Kidney (tissue), 14 donors: ENCODE results near the gene TRERF1. TPM values are rescaled to one million over a fixed set of nuclear protein-coding genes. Genes with fewer than 3 reads are reported as not detected.

Experiments
- DNase-seq, 5 donors: peaks; one replicate each; pipeline ENCODE4 v3.0.0-alpha.2; 2013 to 2020
- FAIRE-seq: peaks from 2 replicates; lab custom pipeline; 2012; peaks lifted over from hg19 to GRCh38; lab: Jason Lieb, UNC
- H3K27ac ChIP-seq, 2 donors: one replicate each; pipeline ENCODE4 v1.7.0; 2013; ENCODE audit warnings: low read depth in 2 of 2, low read length in 2 of 2, inconsistent platforms in 1 of 2
- H3K27me3 ChIP-seq: one replicate; pipeline ENCODE4 v1.7.1; 2013; ENCODE audit warnings: low read length, inconsistent platforms; ENCODE audit not compliant: control insufficient read depth, insufficient read depth
- H3K36me3 ChIP-seq, 3 donors: one replicate each; pipeline versions ENCODE4 v1.7.0 to v1.7.1; 2013; ENCODE audit warnings: low read length in 3 of 3, control low read depth in 1 of 3, inconsistent platforms in 1 of 3; ENCODE audit not compliant: insufficient read depth in 3 of 3, control insufficient read depth in 2 of 3
- H3K4me1 ChIP-seq, 3 donors: one replicate each; pipeline versions ENCODE4 v1.7.0 to v1.7.1; 2013; ENCODE audit warnings: low read length in 3 of 3, inconsistent platforms in 1 of 3, low read depth in 1 of 3; ENCODE audit not compliant: control insufficient read depth in 2 of 3, insufficient read depth in 2 of 3
- H3K4me3 ChIP-seq, 3 donors: one replicate each; pipeline versions ENCODE4 v1.7.0 to v1.8.1; 2013; ENCODE audit warnings: low read length in 3 of 3, control low read depth in 1 of 3, inconsistent platforms in 1 of 3
- H3K9ac ChIP-seq, 3 donors: one replicate each; pipeline versions ENCODE4 v1.7.0 to v1.7.1; 2013; ENCODE audit warnings: low read length in 3 of 3, control low read depth in 1 of 3, inconsistent platforms in 1 of 3
- H3K9me3 ChIP-seq, 3 donors: one replicate each; pipeline versions ENCODE4 v1.7.0 to v1.7.1; 2013; ENCODE audit warnings: low read length in 3 of 3, control low read depth in 1 of 3, inconsistent platforms in 1 of 3; ENCODE audit not compliant: control insufficient read depth in 2 of 3, insufficient read depth in 1 of 3
- CTCF ChIP-seq: IDR thresholded peaks from 3 replicates; pipeline ENCODE4 v1.5.1; 2012; ENCODE audit warnings: mild to moderate bottlenecking, moderate library complexity, borderline replicate concordance; ENCODE audit not compliant: insufficient read depth; ENCODE audit errors: extremely low read depth
- intact Hi-C: fragments of 100-400 bp; cut with DNase I; formaldehyde crosslinking; loops from one replicate; pipeline ENCODE4 v1.11.1; 2022
- polyA plus RNA-seq: library from polyadenylated mRNA; stranded (reverse); fragments of 350-450 nt; fragmentation: Illumina TruSeq; extraction: RNeasy Lipid Tissue Mini Kit (QIAGEN cat#74804); gene quantifications from one replicate; pipeline ENCODE4 v1.2.3, GENCODE V29; 2014; ENCODE audit warnings: low read depth, low replicate concordance; ENCODE audit not compliant: insufficient read depth
- total RNA-seq: library from RNA; stranded (reverse); fragmentation: NEBNext Ultra II Directional; extraction: Animal tissue kit (Norgen Biotek cat#: 25700); gene quantifications from one replicate; pipeline ENCODE4 v1.2.1, GENCODE V29; 2021
- donor health status: control.
- donor health status: control.
- donor health status: control.
- donor health status: control.
- donor health status: control.
- donor health status: DM: yes; HTN: yes; CAD: no.
- donor health status: Normal renal cell carcinoma (clear cell type).

The TRERF1 gene
- total and polyA plus RNA-seq, 2 donors from 2014 or later, result 1.5 to 8.4 TPM

- no peak for TF ChIP-seq CTCF
- H3K9ac ChIP-seq, result no peak overlapping the region
These were observed 100.8 kb downstream of the TRERF1 start for GRCh38 chr6:42350911-42351310.

DNA sequence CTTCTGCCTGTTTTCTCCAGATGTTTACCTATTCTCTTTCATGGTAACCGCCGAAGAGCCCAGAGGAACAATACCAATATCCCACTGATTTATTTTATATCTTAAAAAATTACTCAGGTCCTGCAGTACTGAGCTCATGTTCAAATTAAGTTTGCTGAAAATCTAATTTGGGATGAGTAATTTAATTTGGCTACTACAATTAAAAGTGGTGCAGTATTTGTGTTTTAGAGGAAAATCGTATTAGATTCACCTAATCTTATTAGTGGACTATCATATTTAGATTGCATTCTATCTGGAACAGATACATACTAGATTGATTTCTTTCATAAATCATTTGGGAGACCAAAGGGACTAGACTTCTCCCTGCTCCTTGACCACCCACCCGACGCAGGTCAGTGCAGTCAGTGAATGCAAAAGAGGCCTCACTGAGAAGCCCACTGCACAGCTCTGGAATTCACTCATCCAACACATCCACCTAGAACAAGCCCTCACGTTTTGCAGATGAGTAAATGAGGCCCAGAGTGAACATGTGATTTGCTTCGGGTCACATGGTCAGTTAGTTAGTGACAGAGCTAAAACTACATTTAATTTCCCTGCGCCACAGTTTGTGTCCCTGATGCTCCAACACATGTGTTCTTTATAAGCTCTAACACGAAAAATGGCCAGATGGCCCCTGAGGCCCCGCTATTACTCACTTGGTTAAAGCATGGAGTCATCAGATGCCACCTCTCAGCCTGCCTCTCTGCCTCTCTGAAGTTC lies 101.8 kb downstream of the TRERF1 start:
- Histone ChIP-seq H3K4me3 (no peak overlapping the region), H3K27me3 (no peaks in the 10 kb centered on the region), H3K9me3 (no peaks in the 10 kb centered on the region), H3K36me3 (no peaks in the 10 kb centered on the region), H3K4me1 (no peaks in the 10 kb centered on the region), H3K9ac (no peak overlapping the region), H3K27ac (no peak overlapping the region)
- FAIRE-seq (no peak), DNase-seq (no peak)
- intact Hi-C loops, result no loop called here
- no peak for TF ChIP-seq CTCF

More at GRCh38 chr6:42350911-42351310, 100.8 kb downstream of the TRERF1 start:
- H3K27me3 ChIP-seq, result no peaks in the 10 kb centered on the region
- H3K27ac ChIP-seq, result no peak overlapping the region
- H3K9me3 ChIP-seq, result no peaks in the 10 kb centered on the region
- no peaks in the 10 kb centered on the region for H3K4me1 ChIP-seq
- no peak for FAIRE-seq
- no peaks in the 10 kb centered on the region for H3K36me3 ChIP-seq
- H3K4me3 ChIP-seq, result no peak overlapping the region
- no peak for DNase-seq
- intact Hi-C loops, result no loop called here

DNA sequence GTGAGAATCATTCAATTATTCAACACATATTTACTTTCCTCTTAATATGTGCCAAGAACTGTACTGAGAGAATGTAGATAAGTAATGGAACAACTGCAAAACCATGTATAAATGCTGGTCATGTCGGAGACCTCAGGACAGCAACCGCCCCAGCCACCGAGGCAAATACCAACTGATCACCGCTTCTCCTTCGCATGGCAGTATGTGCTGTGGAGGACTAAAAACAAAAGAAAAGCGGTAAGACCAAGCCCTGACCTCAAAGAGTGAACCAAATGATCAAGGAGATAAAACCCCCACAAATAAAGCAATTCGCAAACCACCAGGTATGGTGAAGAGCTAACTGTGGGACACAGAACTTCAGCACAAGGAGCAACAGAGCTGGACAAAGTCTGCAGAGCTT lies 104.3 kb downstream of the TRERF1 start:
- no peak for TF ChIP-seq CTCF
- H3K27ac ChIP-seq, result no peak overlapping the region
- intact Hi-C loops, result no loop called here
- no peaks in the 10 kb centered on the region for H3K9me3 ChIP-seq
- DNase-seq (no peak), FAIRE-seq (no peak)
- H3K4me1 ChIP-seq, result no peaks in the 10 kb centered on the region
- no peak overlapping the region for H3K9ac ChIP-seq
- H3K27me3 ChIP-seq, result no peaks in the 10 kb centered on the region
- no peak overlapping the region for H3K4me3 ChIP-seq
- no peaks in the 10 kb centered on the region for H3K36me3 ChIP-seq
